Keratinocyte (primary cell): ENCODE results near the gene ESRRG. TPM values are rescaled to one million over a fixed set of nuclear protein-coding genes. Genes with fewer than 3 reads are reported as not detected.

Source experiments
- DNase-seq: peaks from one replicate; pipeline ENCODE4 v3.0.0-alpha.2; 2011; ENCODE audit warnings: low read depth, missing footprints, low spot score
- FAIRE-seq: peaks from 2 replicates; lab custom pipeline; 2011; peaks lifted over from hg19 to GRCh38; lab: Jason Lieb, UNC
- H2AFZ ChIP-seq: 2 replicates; pipeline ENCODE4 v1.6.0; 2012; ENCODE audit warnings: low read length, control low read depth, inconsistent platforms; ENCODE audit not compliant: control insufficient read depth
- H3K27ac ChIP-seq: 2 replicates; pipeline ENCODE4 v1.5.1; 2011; ENCODE audit warnings: low read length; ENCODE audit not compliant: control insufficient read depth, insufficient read depth
- H3K27me3 ChIP-seq: 3 replicates; pipeline ENCODE4 v1.6.0; 2011; ENCODE audit warnings: low read length; ENCODE audit not compliant: control insufficient read depth, insufficient read depth; ENCODE audit errors: extremely low read depth
- H3K36me3 ChIP-seq, 2 experiments: 2 replicates in 1 of 2; 3 replicates in 1 of 2; pipeline ENCODE4 v1.5.1; 2011; ENCODE audit warnings: low read length in 2 of 2, mild to moderate bottlenecking in 1 of 2; ENCODE audit not compliant: control insufficient read depth in 2 of 2, insufficient read depth in 2 of 2; ENCODE audit errors: extremely low read depth in 1 of 2
- H3K4me1 ChIP-seq: 3 replicates; pipeline ENCODE4 v1.5.1; 2011; ENCODE audit warnings: low read length; ENCODE audit not compliant: control insufficient read depth, insufficient read depth; ENCODE audit errors: extremely low read depth
- H3K4me2 ChIP-seq: 3 replicates; pipeline ENCODE4 v1.6.0; 2011; ENCODE audit warnings: low read depth, low read length; ENCODE audit not compliant: control insufficient read depth, insufficient read depth; ENCODE audit errors: extremely low read depth
- H3K4me3 ChIP-seq, 3 experiments: fragments of 200-600 bp in 1 of 3; sonication (generic) in 1 of 3; 2 replicates in 2 of 3; 3 replicates in 1 of 3; pipeline ENCODE4 v1.5.1; 2011 to 2016; ENCODE audit warnings: low read length in 3 of 3, mild to moderate bottlenecking in 3 of 3, control low read depth in 2 of 3, inconsistent platforms in 1 of 3, low read depth in 1 of 3, mixed read lengths in 1 of 3, mixed run types in 1 of 3, moderate library complexity in 1 of 3; ENCODE audit not compliant: control insufficient read depth in 2 of 3, insufficient read depth in 2 of 3; ENCODE audit errors: extremely low read depth in 1 of 3
- H3K79me2 ChIP-seq: 2 replicates; pipeline ENCODE4 v1.6.0; 2012; ENCODE audit warnings: low read length; ENCODE audit not compliant: control insufficient read depth, insufficient read depth
- H3K9ac ChIP-seq: 3 replicates; pipeline ENCODE4 v1.6.0; 2011; ENCODE audit warnings: low read length; ENCODE audit not compliant: control insufficient read depth, insufficient read depth; ENCODE audit errors: extremely low read depth
- H3K9me1 ChIP-seq: 3 replicates; pipeline ENCODE4 v1.6.0; 2011; ENCODE audit warnings: low read length; ENCODE audit not compliant: control insufficient read depth, insufficient read depth; ENCODE audit errors: extremely low read depth
- H3K9me3 ChIP-seq: 2 replicates; pipeline ENCODE4 v1.5.1; 2012; ENCODE audit warnings: low read depth, low read length; ENCODE audit not compliant: control insufficient read depth
- H4K20me1 ChIP-seq: 3 replicates; pipeline ENCODE4 v1.6.0; 2011; ENCODE audit warnings: low read length; ENCODE audit not compliant: control insufficient read depth, insufficient read depth; ENCODE audit errors: extremely low read depth
- EZH2 ChIP-seq: IDR thresholded peaks from one replicate; pipeline ENCODE4 v1.6.1; 2012; ENCODE audit warnings: inconsistent platforms, mild to moderate bottlenecking, low read length, moderate library complexity
- dilution Hi-C: fragments of 300-500 bp; cut with MboI; formaldehyde crosslinking; loops from one replicate; pipeline ENCODE4 v1.7.0; 2020; ENCODE audit warnings: low sequenced_read_pairs; ENCODE audit not compliant: extremely low pct_ligation_motif_present
- polyA plus RNA-seq, 5 experiments: library from polyadenylated mRNA; depleted of rRNA in 3 of 5; stranded (reverse) in 3 of 5; stranded (forward) in 1 of 5; unstranded in 1 of 5; fragments of >200 nt; gene quantifications; 1 replicate in 1 of 5; 2 replicates in 3 of 5; 3 replicates in 1 of 5; pipeline versions ENCODE4 v1.2.1 to v1.2.3, GENCODE V29; 2011 to 2012; ENCODE audit warnings: missing spikeins in 2 of 5, low read depth in 1 of 5, low replicate concordance in 1 of 5
- TF ChIP-seq, protein P1 (sequence below), 3 experiments: IDR thresholded peaks in 1 of 3; conservative IDR thresholded peaks in 1 of 3; optimal IDR thresholded peaks in 1 of 3; 2 replicates in 2 of 3; 3 replicates in 1 of 3; pipeline versions ENCODE3 to v1.5.1; 2011; ENCODE audit warnings: low read length in 3 of 3, mild to moderate bottlenecking in 3 of 3, moderate library complexity in 2 of 3, control low read depth in 1 of 3, inconsistent platforms in 1 of 3; ENCODE audit not compliant: insufficient read depth in 2 of 3; ENCODE audit errors: extremely low read depth in 1 of 3

The ESRRG gene
- polyA plus RNA-seq, 1 donor (not counting 4 experiments of a cell fraction or from before 2014, with no cell fraction given): 0.08 TPM

DNA sequence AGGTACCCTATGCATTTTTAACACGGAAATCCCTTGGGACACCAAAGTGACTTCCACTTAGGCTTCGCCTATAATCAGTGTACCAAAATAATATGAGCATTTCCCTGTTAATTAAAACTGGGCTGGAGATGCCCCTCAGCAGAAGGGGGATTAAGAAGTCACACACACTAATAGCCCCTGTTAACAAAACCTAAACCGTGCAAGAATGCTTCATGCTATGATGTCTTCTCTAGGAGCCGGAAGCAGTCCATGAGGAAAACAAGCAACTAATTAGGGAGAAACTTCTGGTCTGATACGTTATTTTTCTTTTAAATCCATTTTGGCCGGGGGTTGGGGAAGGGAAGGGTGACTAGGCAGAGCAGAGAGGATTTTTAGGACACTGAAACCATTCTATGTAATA is 123.4 kb downstream of the ESRRG start:
- Histone ChIP-seq H3K36me3 (no peaks in the 10 kb centered on the region), H3K79me2 (no peaks in the 10 kb centered on the region), H4K20me1 (no peaks in the 10 kb centered on the region), H3K9me1 (no peaks in the 10 kb centered on the region), H3K4me1 (peaks cover 3% of the 10 kb centered on the region), H3K9ac (no peak overlapping the region), H3K4me2 (no peak overlapping the region), H2AFZ (no peak overlapping the region), H3K27ac (no peak overlapping the region), H3K9me3 (no peaks in the 10 kb centered on the region), H3K4me3 (no peak overlapping the region), H3K27me3 (no peaks in the 10 kb centered on the region)
- DNase-seq (no peak), FAIRE-seq (no peak)
- dilution Hi-C loops: no loop called here
- no peak for TF ChIP-seq EZH2
- TF ChIP-seq, protein P1, sequence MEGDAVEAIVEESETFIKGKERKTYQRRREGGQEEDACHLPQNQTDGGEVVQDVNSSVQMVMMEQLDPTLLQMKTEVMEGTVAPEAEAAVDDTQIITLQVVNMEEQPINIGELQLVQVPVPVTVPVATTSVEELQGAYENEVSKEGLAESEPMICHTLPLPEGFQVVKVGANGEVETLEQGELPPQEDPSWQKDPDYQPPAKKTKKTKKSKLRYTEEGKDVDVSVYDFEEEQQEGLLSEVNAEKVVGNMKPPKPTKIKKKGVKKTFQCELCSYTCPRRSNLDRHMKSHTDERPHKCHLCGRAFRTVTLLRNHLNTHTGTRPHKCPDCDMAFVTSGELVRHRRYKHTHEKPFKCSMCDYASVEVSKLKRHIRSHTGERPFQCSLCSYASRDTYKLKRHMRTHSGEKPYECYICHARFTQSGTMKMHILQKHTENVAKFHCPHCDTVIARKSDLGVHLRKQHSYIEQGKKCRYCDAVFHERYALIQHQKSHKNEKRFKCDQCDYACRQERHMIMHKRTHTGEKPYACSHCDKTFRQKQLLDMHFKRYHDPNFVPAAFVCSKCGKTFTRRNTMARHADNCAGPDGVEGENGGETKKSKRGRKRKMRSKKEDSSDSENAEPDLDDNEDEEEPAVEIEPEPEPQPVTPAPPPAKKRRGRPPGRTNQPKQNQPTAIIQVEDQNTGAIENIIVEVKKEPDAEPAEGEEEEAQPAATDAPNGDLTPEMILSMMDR (optimal IDR thresholded peaks at IDR 0.05 in 1 of 3, IDR thresholded peaks at IDR 0.05 in 1 of 3, conservative IDR thresholded peaks at IDR 0.05 in 1 of 3; ENCODE audit: extremely low read depth in 1 of 3, insufficient read depth in 2 of 3, low read length in 3 of 3): no peak

DNA sequence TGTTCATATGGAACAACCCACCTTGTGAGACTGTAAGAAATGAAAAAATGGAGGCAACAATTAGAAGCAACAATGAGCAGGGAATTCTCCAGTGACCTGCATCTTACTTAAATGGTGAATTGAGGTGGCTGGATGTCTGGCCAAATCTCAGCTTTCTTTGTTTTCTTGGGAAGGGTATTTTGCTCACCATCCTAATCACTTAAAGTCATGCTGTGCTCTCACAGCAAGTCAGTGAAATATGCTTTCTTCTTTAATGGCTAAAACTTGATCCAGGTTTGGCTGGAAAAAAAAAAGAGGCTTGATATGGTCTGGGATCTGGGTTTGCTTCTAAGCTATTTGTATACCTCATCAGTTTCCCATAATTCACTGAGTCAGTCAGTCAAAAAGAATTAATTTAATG is 124.8 kb downstream of the ESRRG start:
- no peaks in the 10 kb centered on the region for H3K27me3 ChIP-seq
- H3K4me3 ChIP-seq: no peak overlapping the region
- H3K4me2 ChIP-seq: no peak overlapping the region
- no peak overlapping the region for H2AFZ ChIP-seq
- DNase-seq: no peak
- no peaks in the 10 kb centered on the region for H3K9me1 ChIP-seq
- no peaks in the 10 kb centered on the region for H4K20me1 ChIP-seq
- dilution Hi-C loops: no loop called here
- H3K9me3 ChIP-seq: no peaks in the 10 kb centered on the region
- peaks cover 3% of the 10 kb centered on the region for H3K4me1 ChIP-seq
- H3K9ac ChIP-seq: no peak overlapping the region
- no peaks in the 10 kb centered on the region for H3K36me3 ChIP-seq
- no peak for TF ChIP-seq EZH2
- TF ChIP-seq, protein P1 (optimal IDR thresholded peaks at IDR 0.05 in 1 of 3, IDR thresholded peaks at IDR 0.05 in 1 of 3, conservative IDR thresholded peaks at IDR 0.05 in 1 of 3; ENCODE audit: extremely low read depth in 1 of 3, insufficient read depth in 2 of 3, low read length in 3 of 3): no peak
- no peak overlapping the region for H3K27ac ChIP-seq
- no peaks in the 10 kb centered on the region for H3K79me2 ChIP-seq
- no peak for FAIRE-seq
